ENCODE measurements around the gene DHRS4L2.
"Not testable (repeated sequence)": the region's sequence is repeated elsewhere in the genome, so short reads cannot be mapped to it uniquely, and the experiment has no call there.

DHRS4L2 gene

DNA sequence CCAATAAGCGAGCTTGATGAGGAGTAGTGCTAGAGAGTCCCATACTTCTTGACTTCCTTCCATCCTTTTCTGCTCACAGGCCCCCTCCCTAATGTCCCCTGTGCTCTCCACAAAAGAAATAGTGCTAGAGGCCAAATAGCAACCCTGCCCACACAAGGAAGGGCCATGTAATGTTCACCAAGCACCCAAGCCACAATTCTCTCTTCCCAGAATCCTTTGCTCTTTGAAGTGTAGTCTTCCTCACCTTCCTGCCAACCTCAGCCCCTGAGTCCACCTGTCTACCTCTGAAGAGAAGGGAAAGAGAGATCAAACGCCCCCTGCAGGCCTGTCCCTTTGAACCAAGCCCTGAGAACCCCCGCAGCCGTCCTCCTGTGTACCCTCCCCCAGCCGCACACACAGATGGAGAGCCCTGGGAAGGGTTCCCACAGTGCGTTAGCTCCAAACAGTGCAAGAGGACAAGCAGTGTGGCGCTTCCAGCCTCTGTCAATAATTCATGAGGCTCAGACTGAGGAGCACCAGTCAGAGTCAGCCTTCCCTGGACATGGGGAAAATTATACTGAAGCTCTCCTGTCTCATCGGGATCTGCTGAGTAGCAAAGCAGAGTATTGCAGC is 37.0 kb upstream of the DHRS4L2 start:
- TF ChIP-seq, protein P1, sequence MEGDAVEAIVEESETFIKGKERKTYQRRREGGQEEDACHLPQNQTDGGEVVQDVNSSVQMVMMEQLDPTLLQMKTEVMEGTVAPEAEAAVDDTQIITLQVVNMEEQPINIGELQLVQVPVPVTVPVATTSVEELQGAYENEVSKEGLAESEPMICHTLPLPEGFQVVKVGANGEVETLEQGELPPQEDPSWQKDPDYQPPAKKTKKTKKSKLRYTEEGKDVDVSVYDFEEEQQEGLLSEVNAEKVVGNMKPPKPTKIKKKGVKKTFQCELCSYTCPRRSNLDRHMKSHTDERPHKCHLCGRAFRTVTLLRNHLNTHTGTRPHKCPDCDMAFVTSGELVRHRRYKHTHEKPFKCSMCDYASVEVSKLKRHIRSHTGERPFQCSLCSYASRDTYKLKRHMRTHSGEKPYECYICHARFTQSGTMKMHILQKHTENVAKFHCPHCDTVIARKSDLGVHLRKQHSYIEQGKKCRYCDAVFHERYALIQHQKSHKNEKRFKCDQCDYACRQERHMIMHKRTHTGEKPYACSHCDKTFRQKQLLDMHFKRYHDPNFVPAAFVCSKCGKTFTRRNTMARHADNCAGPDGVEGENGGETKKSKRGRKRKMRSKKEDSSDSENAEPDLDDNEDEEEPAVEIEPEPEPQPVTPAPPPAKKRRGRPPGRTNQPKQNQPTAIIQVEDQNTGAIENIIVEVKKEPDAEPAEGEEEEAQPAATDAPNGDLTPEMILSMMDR (IDR thresholded peaks at IDR 0.05; ENCODE audit: low read depth, low read length), result no peak
- in situ Hi-C loops (cut with HindIII; ENCODE audit: low sequenced_read_pairs), result no loop called here
- no peak overlapping the region for H3K4me3 ChIP-seq (ENCODE audit: low read depth, low read length)
- no peak for DNase-seq (ENCODE audit: low read depth, low spot score)

DNA sequence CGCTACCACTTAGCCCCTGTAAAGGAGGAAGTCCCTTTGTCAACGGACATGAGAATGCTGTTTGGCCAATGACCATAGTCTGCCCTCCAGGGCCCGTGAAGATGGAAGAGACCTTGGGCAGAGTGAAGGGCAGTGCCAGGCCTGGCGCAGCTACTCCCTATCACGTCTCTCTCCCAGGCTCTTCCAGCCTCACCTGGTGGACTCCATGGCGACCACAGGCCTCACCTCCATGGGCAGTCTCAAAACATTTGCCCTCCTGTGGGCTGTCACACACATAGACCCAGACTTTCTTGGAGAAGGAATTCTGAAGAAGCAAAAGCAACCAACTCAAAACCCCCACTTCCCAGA is 35.6 kb upstream of the DHRS4L2 start:
- in situ Hi-C loops (cut with HindIII; ENCODE audit: low sequenced_read_pairs); DNase-seq (ENCODE audit: low read depth, low spot score): not testable (repeated sequence)

DNA sequence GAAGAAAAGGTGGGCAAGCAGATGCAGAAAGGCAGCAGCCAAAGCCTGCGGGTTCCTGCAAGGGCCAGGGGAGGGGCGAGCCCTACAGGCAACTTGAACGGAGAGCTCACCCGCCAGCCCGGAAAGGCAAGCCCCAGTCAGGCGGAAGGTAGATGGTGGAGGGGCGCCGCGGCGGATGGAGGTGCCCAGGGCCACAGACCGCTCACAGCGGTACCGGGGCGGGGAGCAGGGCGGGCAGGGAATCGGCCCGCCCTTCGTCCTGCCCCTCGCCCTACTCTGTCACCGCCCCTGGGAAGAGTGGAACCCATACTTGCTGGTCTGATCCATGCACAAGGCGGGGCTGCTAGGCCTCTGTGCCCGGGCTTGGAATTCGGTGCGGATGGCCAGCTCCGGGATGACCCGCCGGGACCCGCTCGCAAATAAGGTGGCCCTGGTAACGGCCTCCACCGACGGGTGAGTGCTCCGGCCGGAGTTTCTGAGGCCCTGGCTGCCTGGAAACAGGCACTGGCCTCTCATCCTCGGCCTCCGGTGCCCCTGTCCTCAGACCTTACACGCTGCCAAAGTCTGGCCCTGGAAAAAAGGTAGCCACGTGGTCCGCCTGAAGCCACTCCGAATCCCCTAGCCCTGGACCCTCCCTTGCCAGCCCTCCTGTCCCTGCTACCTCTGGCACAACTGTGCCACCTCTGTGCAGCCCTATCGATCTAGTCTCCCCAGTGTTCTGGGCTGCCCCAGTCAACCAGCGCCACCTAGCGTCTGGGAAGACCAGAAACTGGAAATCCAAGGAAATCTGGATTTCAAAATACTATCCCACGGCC is 35.1 kb upstream of the DHRS4L2 start, which contains the start of gene DHRS4:
Gene DHRS4 (plus strand): TSS at position 307 of the 815 bp plus-strand sequence. CDS start 19 bp downstream, at position 326.
- DNase-seq (ENCODE audit: low read depth, low spot score), result peak; percentile 83
- peak within 1 kb of the TSS; percentile 76 for H3K4me3 ChIP-seq (ENCODE audit: low read depth, low read length)
- TF ChIP-seq, protein P1 (IDR thresholded peaks at IDR 0.05; ENCODE audit: low read depth, low read length), result peak; percentile 93
- in situ Hi-C loops (cut with HindIII; ENCODE audit: low sequenced_read_pairs), result no loop called here

More for the DNA sequence above, 35.6 kb upstream of the DHRS4L2 start:
- peak overlapping the region; percentile 76 for H3K4me3 ChIP-seq (ENCODE audit: low read depth, low read length)

DNA sequence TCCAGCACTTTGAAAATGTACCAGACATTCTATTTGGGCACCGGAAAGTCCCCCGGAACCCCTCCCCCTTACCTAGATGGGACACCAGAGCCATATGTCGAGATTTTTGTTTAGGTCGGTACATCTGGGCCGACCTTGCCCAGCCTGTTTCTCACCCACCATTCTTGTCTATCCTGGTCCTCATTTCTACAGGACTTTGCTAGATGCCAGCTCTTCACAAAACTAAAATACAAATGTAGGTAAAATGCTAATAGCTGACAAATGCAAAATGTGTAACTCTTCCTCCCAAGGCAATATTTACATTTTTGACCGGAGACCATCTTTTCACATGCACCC is 34.5 kb upstream of the DHRS4L2 start:
- DNase-seq (ENCODE audit: low read depth, low spot score); in situ Hi-C loops (cut with HindIII; ENCODE audit: low sequenced_read_pairs): not testable (repeated sequence)
- H3K4me3 ChIP-seq (ENCODE audit: low read depth, low read length), result peak overlapping the region; percentile 76

DNA sequence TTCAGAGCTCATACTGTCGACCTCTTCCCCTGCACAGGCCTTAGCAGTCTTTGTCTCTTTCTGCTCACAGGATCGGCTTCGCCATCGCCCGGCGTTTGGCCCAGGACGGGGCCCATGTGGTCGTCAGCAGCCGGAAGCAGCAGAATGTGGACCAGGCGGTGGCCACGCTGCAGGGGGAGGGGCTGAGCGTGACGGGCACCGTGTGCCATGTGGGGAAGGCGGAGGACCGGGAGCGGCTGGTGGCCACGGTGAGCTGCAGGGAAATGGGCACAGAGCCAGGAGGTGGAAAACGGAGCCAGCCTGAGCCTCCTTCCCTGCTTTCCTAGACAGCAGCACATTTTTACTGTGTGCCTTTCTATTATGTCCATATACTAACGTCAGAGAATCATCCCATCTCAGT is 33.8 kb upstream of the DHRS4L2 start:
- H3K4me3 ChIP-seq (ENCODE audit: low read depth, low read length); DNase-seq (ENCODE audit: low read depth, low spot score); in situ Hi-C loops (cut with HindIII; ENCODE audit: low sequenced_read_pairs): not testable (repeated sequence)

DNA sequence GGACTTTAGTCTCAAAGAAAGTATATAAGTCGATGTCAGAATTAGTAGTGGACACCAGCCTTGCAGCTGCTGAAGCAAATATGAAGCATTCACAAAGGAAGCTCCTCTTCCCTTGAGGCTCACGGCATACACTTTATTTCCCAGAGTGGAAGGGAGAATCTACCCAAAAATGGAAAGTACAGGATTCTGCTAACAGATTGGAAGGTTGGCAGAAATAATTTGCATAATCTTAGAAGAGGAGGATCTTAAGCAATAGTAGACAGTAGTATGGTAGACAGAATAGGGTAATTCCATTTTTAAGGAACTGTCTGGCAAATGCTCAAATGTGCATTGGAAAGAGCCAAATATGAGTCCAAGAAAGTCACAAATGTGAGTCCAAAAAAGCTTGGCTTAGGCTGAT is 32.9 kb upstream of the DHRS4L2 start:
- in situ Hi-C loops (cut with HindIII; ENCODE audit: low sequenced_read_pairs); DNase-seq (ENCODE audit: low read depth, low spot score); H3K4me3 ChIP-seq (ENCODE audit: low read depth, low read length): not testable (repeated sequence)

DNA sequence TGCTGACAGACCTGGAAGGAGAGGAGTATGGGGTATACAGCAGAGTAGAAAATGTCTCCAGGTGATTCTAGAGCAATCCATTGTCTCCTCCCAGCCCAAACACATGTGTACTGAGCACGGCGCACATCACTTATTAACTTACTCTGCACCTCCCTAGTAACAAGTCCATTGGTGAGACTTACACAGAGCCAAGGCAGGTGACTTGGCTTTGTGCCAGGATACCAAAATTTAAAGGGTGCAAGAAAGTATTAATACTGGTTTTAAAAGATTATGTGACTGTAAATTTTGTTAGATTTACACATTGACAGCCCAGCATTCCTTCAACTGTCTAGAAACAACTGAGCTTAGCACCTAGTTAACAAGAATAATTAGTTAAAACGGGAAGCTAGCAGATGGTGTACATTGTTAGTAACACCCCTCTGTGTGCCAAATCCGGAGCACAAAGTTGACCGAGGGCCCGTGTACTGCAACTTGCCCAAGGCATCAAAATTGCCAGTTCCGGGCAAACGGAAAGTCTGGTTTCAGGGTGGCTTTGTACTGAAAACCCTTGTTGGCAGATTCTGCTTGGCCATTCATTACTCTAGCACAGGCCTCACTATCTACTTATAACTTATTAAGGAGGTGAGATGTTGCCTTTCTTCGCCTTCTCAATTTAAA is 30.7 kb upstream of the DHRS4L2 start:
- H3K4me3 ChIP-seq (ENCODE audit: low read depth, low read length); DNase-seq (ENCODE audit: low read depth, low spot score); in situ Hi-C loops (cut with HindIII; ENCODE audit: low sequenced_read_pairs): not testable (repeated sequence)

DNA sequence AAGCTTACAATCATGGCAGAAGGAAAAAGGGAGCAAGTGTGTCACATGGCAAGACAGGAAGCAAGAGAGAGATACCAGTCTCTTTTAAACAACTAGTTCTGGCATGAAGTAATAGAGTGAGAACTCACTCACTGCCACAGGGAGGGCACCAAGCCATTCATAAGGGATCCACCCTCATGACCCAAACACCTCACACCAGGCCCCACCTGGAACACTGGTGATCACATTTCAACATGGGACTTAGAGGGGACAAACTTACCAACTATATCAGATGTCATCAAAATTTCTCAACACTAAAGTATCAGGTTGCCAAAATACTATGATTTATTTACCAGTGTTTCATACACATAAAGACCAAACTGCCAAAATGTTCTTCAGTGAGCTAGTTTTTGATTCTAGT is 27.8 kb upstream of the DHRS4L2 start:
- H3K4me3 ChIP-seq (ENCODE audit: low read depth, low read length); DNase-seq (ENCODE audit: low read depth, low spot score); in situ Hi-C loops (cut with HindIII; ENCODE audit: low sequenced_read_pairs): not testable (repeated sequence)

DNA sequence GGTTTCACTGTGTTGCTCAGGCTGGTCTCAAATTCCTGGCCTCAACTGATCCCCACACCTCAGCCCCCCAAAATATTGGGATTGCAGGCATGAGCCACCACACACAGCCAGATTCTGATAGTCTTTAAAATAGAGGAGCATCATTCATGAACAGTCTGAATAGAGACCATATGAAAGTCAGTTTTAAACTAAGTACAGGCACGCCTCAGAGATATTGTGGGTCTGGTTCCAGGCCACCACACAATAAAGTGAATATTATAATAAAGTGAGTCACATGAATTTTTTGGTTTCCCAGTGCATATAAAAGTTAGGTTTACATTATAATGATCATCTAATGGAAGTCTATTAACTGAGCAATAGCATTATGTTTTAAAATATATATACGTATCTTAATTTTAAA is 27.0 kb upstream of the DHRS4L2 start:
- DNase-seq (ENCODE audit: low read depth, low spot score); in situ Hi-C loops (cut with HindIII; ENCODE audit: low sequenced_read_pairs); H3K4me3 ChIP-seq (ENCODE audit: low read depth, low read length): not testable (repeated sequence)

DNA sequence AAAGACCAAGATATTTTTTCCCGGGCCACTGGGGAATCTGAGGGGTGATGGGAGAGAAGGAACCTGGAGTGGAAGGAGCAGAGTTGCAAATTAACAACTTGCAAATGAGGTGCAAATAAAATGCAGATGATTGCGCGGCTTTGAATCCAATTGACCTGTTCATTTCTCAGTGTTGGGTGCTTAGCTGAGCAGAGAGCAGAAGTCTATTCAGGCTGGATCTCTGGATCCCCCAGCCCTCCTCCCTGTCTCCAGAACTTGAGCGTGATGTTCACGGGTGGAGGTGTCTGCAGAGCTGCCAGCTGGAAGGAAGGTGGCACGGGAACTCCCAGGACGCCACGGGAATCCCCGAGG is 19.6 kb upstream of the DHRS4L2 start:
- H3K4me3 ChIP-seq (ENCODE audit: low read depth, low read length); in situ Hi-C loops (cut with HindIII; ENCODE audit: low sequenced_read_pairs); DNase-seq (ENCODE audit: low read depth, low spot score): not testable (repeated sequence)

DNA sequence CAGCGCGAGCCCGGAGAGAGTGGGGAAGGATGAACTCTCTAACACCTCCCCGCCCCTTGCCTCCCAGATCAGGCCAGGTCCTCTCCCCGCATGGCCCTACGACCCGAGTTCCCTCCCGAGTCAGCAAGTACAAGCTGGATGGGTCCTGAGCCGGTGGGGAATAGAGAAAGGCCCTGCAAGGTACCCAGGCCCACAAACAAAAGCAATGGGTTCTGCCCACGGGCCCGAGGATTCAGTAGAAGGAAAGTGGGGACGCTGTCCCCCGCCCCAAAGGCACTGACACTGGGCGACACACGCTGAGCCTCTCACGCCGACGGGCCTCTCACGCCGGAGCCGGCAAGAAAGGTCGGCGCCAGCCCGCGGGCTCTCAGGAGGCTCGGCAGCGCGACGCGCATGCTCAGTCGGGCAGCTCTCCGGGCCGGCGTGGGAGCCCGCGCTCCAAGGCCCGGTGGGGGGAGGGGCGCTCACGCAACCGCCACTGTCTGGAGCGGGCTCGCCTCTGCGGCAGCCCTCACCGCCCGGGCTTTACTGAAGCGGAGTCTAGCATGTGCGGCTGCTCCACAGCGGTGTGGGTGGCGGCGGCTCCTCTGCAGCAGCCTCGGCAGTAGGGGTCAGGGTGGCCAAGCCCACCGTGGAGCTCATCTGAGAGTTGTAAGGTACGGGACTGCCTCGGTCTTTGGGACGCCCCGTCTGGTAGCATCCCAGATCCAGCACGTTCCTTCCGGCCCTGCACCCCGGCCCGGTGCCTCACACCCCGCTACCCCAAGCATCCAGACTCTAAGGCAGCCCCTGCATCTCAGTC is 19.0 kb upstream of the DHRS4L2 start:
- DNase-seq (ENCODE audit: low read depth, low spot score); in situ Hi-C loops (cut with HindIII; ENCODE audit: low sequenced_read_pairs): not testable (repeated sequence)
- peak overlapping the region; percentile 30 for H3K4me3 ChIP-seq (ENCODE audit: low read depth, low read length)

DNA sequence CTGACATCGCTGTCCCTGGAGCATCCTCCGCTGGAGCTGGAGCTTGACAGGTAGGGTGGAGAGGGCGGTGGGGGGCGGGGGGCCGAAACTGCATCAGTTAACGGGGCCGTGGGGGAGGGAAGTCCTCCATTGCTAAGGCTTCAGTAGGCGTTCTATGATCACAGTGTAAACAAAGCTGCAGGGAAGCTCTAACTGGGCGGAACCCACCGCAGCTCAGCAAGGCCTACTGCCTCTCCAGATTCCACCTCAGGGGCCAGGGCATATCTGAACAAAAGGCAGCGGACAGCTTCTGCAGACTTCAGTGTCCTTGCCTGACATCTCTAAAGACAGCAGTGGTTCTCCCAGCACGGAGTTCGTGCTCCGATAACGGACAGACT is 18.5 kb upstream of the DHRS4L2 start:
- in situ Hi-C loops (cut with HindIII; ENCODE audit: low sequenced_read_pairs); DNase-seq (ENCODE audit: low read depth, low spot score): not testable (repeated sequence)
- peak overlapping the region; percentile 27 for H3K4me3 ChIP-seq (ENCODE audit: low read depth, low read length)

DNA sequence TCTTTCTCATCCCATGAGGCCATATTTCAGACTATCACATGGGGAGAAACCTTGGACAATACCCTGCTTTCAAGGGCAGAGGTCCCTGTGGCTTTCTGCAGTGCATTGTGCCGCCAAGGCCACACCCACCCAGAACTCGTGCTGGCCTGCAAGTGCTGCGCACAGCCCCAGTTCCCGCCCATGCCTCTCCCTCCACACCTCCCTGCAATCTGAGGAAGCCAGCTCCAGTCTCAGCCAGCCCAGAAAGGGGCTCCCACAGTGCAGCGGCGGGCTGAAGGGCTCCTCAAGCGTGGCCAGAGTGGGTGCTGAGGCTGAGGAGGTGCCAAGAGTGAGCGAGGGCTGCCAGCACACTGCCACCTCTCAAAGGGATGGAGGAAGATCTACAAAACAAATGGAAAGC is 15.6 kb upstream of the DHRS4L2 start:
- DNase-seq (ENCODE audit: low read depth, low spot score); H3K4me3 ChIP-seq (ENCODE audit: low read depth, low read length); in situ Hi-C loops (cut with HindIII; ENCODE audit: low sequenced_read_pairs): not testable (repeated sequence)

DNA sequence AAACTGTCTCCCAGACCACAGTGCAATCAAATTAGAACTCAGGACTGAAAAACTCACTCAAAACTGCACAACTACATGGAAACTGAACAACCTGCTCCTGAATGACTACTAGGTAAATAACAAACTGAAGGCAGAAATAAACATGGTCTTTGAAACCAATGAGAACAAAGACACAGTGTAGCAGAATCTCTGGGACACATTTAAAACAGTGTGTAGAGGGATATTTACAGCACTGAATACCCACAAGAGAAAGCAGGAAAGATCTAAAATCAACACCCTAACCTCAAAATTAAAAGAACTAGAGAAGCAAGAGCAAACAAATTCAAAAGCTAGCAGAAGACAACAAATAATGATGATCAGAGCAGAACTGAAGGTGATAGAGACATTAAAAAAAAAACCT is 14.7 kb upstream of the DHRS4L2 start:
- H3K4me3 ChIP-seq (ENCODE audit: low read depth, low read length); DNase-seq (ENCODE audit: low read depth, low spot score); in situ Hi-C loops (cut with HindIII; ENCODE audit: low sequenced_read_pairs): not testable (repeated sequence)

Data from astrocyte of the spinal cord (primary cell).